GM12874 (cell line): ENCODE measurements around the gene OR7C1.
A peak's percentile ranks its signal among the peaks of the same experiment; 100 is the strongest.

Experiments used
- CTCF ChIP-seq: IDR thresholded peaks from 2 replicates; pipeline ENCODE4 v1.5.1; 2011; ENCODE audit warnings: low read depth, mild to moderate bottlenecking, control low read depth, low read length, moderate library complexity; ENCODE audit not compliant: insufficient read depth

OR7C1 gene

GRCh38 chr19:14809272-14810057 lies 25.5 kb downstream of the OR7C1 start:
- TF ChIP-seq CTCF, result no peak

GRCh38 chr19:14804765-14805164 lies 30.2 kb downstream of the OR7C1 start:
- TF ChIP-seq CTCF, result no peak

GRCh38 chr19:14798760-14799159 lies 36.2 kb downstream of the OR7C1 start:
- no peak for TF ChIP-seq CTCF

GRCh38 chr19:14796021-14796420 lies 39.0 kb downstream of the OR7C1 start:
- TF ChIP-seq CTCF, result no peak

- TF ChIP-seq CTCF, result no peak
These were observed 39.8 kb downstream of the OR7C1 start for GRCh38 chr19:14795078-14795721.

GRCh38 chr19:14786421-14786851 lies 48.5 kb downstream of the OR7C1 start:
- peak; percentile 89 for TF ChIP-seq CTCF

GRCh38 chr19:14782626-14783409 lies 52.2 kb downstream of the OR7C1 start:
- TF ChIP-seq CTCF, result no peak
